Immature natural killer cell (primary cell): ENCODE results near the gene AEBP1. TPM values are rescaled to one million over a fixed set of nuclear protein-coding genes. Genes with fewer than 3 reads are reported as not detected.

Experiments used
- DNase-seq, 3 donors: peaks; one replicate each; pipeline ENCODE4 v3.0.0; 2022; ENCODE audit warnings: mixed read lengths in 1 of 3
- H3K27ac Mint-ChIP-seq, 6 donors: one replicate each; pipeline ENCODE4 v1.8.0; 2020; ENCODE audit warnings: mixed read lengths in 6 of 6, mild to moderate bottlenecking in 5 of 6, inconsistent platforms in 4 of 6, moderate library complexity in 3 of 6
- H3K27me3 Mint-ChIP-seq, 3 donors: one replicate each; pipeline ENCODE4 v1.8.0; 2020 to 2021; ENCODE audit warnings: low read depth in 3 of 3, mild to moderate bottlenecking in 3 of 3, mixed read lengths in 3 of 3, moderate library complexity in 3 of 3, inconsistent platforms in 1 of 3
- H3K36me3 Mint-ChIP-seq, 3 donors: one replicate each; pipeline ENCODE4 v1.8.0; 2020; ENCODE audit warnings: mixed read lengths in 3 of 3, inconsistent platforms in 2 of 3, mild to moderate bottlenecking in 2 of 3
- H3K4me1 Mint-ChIP-seq, 2 donors: one replicate each; pipeline ENCODE4 v1.8.0; 2020; ENCODE audit warnings: inconsistent platforms in 2 of 2, mild to moderate bottlenecking in 2 of 2, mixed read lengths in 2 of 2, moderate library complexity in 1 of 2
- H3K4me3 Mint-ChIP-seq, 5 donors: one replicate each; pipeline ENCODE4 v1.8.0; 2020; ENCODE audit warnings: mild to moderate bottlenecking in 5 of 5, mixed read lengths in 5 of 5, inconsistent platforms in 3 of 5, moderate library complexity in 3 of 5
- H3K9me3 Mint-ChIP-seq, 6 donors: one replicate each; pipeline ENCODE4 v1.8.0; 2020; ENCODE audit warnings: mild to moderate bottlenecking in 6 of 6, mixed read lengths in 6 of 6, inconsistent platforms in 4 of 6, moderate library complexity in 3 of 6
- polyA plus RNA-seq, 3 donors: library from polyadenylated mRNA; unstranded; fragments of 300-500 nt; fragmentation: Illumina TruSeq; gene quantifications; one replicate each; pipeline ENCODE4 v1.2.3, GENCODE V29; 2021

AEBP1 gene
- polyA plus RNA-seq, 3 donors from 2014 or later: 1.5 TPM; not detected in 1

DNA sequence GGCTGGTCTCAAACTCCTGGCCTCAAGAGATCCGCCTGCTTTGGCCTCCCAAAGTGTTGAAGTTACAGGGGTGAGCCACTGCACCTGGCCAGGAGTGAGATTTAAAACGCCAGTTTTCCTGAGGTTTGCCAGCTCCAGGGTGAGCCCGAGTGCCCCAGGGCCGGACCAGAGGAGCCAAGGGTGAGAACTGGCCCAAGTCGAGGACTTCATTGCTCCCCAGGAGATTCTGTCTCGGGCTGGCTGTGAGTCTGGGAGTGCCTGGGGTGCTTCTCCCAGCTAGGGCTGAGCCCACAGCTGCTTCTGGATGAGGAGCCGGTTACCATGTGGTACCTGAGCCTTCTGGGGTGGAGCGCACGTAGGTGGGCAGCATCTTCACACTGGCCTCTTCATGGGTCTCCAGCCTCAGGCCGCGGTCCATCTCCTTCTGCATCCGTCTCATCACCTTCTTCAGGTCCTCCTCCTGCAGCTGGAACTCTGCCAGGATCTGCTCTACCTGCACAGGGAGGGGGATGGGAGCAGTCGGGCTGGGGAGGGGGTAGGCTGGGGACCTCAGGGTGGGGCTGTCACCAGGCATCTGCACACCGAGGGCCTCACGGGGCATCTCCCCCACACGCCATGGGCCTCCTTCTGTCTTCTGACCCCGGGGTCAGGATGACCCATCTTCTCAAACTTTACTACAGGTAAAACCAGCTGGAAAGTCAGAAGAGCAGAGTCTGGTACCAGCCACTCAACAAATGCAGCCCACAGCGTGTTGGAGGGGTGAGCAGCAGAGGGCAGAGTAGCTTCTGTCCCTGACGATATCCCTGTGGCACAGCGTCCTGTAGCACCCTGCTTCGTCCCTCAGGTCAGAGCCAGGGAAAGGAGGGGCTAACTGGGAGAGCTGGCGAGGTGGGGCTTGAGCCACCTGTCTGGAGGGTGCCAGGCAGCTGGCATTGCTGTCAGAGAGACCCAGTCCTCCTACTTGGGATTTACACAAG is 49.1 kb downstream of the AEBP1 start:
- DNase-seq: no peak
- Mint-ChIP-seq H3K4me1 (no peaks in the 10 kb centered on the region), H3K36me3 (no peaks in the 10 kb centered on the region), H3K4me3 (no peak overlapping the region), H3K27me3 (peaks cover 0 to 2% (median 1%) of the 10 kb centered on the region in 3 donors), H3K9me3 (no peaks in the 10 kb centered on the region), H3K27ac (no peak overlapping the region)

DNA sequence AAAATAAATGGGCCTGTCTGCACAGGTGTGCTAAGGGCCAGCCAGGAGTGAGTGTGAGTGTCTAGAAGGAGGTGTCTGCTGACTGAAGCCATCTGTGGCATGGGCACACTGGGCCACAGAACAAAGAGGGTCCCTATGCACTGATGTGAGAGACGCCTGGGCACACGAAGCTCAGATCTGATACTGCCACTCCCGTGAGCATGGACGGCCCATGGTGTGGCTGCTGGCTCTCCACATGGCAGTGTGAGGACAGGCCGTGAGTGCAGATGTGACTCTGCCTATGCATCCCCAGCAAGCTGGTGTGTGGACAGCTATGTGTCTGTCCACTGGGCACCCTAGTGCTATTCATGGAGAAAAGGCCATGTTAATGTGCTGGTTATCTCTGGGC is 49.8 kb downstream of the AEBP1 start:
- Mint-ChIP-seq H3K4me1 (no peaks in the 10 kb centered on the region), H3K4me3 (no peak overlapping the region), H3K27me3 (peaks cover 0 to 2% (median under 1%) of the 10 kb centered on the region in 3 donors), H3K9me3 (no peaks in the 10 kb centered on the region), H3K27ac (no peak overlapping the region), H3K36me3 (no peaks in the 10 kb centered on the region)
- DNase-seq: no peak

DNA sequence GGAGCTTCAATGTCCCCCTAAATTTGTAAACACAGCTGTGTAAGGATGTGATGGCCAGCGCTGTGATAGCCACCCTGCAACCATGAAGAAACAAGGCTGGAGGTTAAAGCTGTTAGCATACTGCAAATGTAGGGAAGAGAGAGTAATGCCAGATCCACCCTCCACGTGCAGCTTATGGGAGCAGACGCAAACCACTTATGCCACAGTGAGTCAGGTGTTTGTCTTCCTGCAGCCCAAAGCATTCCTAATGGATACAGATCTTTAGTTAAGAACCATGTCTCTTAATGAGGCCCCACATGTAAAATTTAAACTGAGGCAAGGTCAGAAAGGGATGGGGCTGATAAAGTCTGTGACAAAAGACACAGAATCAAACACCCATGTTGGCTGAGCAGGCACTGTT is 50.6 kb downstream of the AEBP1 start:
- H3K27me3 Mint-ChIP-seq: peaks cover 0 to 2% (median 0%) of the 10 kb centered on the region in 3 donors
- DNase-seq: no peak
- no peaks in the 10 kb centered on the region for H3K9me3 Mint-ChIP-seq
- no peak overlapping the region for H3K27ac Mint-ChIP-seq
- H3K36me3 Mint-ChIP-seq: no peaks in the 10 kb centered on the region
- no peaks in the 10 kb centered on the region for H3K4me1 Mint-ChIP-seq
- no peak overlapping the region for H3K4me3 Mint-ChIP-seq

DNA sequence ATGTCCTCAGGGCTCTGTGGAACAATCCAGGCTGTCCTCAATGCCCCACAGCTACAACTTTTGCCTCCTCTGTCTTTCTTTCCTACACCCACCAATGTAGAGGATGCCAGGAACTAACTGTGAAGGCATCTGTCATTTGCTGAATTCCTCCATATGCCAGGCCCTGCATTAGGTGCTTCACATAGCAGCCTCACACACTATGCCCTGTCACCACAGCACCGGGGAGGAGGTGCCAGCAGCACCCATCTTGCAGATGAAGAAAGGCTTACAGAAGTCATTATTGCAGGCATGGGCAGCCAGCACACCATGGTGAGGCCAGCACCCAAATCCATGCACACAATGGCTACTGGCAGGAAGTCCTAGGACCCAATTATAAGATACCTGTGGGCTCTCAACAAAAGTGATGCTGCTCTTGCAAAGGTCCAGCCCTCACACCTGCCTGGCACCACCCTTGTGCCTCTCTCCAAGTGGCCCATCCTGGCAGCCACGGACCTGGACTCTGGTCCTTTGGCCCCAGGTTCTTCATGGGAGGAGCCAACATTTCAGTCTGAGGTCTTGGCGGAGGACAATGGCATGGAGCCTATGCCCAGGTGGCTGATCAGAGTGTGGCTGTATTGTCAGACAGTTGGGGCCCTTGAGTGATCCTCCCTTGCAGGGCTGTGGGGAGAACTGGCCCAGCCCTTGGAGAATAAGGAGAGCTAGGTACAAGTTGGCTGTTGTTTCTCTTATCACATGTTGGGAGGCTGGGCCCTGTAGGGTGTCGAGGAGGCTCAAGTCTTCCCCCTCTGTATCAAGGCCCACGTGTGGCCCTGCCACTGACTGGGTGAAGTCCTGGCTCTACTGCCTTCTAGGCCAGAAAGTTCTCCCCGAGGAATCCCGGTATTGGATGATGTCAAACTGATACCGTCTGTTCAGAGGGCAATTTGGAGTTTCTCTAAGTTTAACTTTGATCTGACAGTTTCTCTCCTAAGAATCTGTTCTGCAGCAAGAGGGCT is 51.3 kb downstream of the AEBP1 start:
- DNase-seq: no peak
- no peak overlapping the region for H3K4me3 Mint-ChIP-seq
- H3K4me1 Mint-ChIP-seq: no peaks in the 10 kb centered on the region
- no peaks in the 10 kb centered on the region for H3K9me3 Mint-ChIP-seq
- H3K27me3 Mint-ChIP-seq: peaks cover 0 to 2% (median 0%) of the 10 kb centered on the region in 3 donors
- no peaks in the 10 kb centered on the region for H3K36me3 Mint-ChIP-seq
- no peak overlapping the region for H3K27ac Mint-ChIP-seq

DNA sequence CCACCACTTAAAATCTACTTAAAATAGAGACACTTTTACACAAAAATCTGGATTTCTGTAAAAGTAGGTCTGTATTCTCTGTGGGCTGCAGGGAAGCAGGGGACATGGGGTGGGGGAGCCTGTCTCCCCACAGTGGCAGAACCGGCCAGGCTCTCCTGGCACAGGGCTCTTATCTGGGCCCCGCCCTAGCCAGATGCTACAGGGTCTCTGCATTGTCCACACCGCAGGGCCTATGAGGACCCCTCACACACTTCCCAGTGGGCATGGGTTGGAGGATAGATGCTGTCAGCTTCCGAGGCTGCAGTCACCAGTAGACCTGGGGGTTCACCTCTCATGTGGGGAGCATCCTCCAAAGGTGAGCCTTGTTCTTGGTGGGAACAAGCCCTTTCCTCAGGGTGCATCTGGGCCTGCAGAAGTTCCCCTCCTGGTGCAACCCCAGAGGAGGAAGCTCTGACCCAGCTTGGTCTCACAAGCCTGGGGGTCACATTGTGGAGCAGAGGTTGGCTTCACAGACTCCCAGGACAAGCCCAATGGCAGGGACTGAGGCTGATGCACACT is 52.4 kb downstream of the AEBP1 start:
- Mint-ChIP-seq H3K27me3 (no peaks in the 10 kb centered on the region), H3K36me3 (no peaks in the 10 kb centered on the region), H3K4me3 (no peak overlapping the region), H3K4me1 (no peaks in the 10 kb centered on the region), H3K9me3 (no peaks in the 10 kb centered on the region), H3K27ac (no peak overlapping the region)
- DNase-seq: no peak

DNA sequence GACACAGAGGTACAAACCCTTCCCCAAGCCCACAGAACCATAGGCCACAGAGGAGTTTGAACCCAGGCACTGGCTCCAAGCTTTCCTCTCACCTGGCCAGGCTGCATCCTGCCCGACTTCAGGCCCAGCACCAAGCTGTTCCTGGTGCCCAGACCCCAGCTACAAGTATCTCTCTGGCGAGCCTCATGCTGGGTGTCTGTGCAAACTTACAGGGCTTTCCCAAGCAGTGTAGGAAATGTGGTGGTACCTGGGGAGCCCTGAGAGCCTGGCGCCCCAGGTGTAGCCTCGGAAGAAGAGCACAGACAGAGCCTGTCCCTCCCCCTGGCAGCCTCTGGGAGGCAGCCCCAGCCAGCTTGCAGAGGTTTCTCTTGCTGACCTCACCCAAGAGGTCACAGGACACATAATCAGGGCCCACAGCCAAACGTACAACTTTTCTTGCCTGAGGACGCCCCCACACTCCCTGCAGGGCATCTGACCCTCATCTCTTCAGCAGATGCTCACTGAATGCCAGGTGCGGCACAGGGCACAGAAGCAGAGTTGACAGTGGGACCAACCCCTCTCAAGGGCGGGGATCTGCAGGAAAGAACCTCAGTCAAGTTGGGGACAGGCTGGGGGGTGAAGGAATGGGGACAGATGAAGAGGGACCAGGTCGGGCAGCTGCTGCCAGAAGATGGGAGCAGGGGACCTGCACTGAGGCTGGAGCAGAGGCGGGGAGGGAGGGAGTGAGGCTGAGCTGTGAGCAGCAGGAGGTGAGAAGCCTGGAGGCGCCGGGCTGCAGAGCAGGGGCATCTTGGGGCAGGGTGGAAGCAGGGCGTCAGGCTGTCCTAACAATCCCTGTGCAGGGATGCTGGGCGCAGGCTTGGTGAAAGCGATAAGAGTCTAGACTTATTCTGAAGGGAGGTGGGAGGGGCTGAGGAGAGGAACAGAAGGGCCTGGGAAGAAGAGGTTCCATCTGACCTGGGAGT is 53.3 kb downstream of the AEBP1 start:
- H3K4me3 Mint-ChIP-seq: no peak overlapping the region

DNA sequence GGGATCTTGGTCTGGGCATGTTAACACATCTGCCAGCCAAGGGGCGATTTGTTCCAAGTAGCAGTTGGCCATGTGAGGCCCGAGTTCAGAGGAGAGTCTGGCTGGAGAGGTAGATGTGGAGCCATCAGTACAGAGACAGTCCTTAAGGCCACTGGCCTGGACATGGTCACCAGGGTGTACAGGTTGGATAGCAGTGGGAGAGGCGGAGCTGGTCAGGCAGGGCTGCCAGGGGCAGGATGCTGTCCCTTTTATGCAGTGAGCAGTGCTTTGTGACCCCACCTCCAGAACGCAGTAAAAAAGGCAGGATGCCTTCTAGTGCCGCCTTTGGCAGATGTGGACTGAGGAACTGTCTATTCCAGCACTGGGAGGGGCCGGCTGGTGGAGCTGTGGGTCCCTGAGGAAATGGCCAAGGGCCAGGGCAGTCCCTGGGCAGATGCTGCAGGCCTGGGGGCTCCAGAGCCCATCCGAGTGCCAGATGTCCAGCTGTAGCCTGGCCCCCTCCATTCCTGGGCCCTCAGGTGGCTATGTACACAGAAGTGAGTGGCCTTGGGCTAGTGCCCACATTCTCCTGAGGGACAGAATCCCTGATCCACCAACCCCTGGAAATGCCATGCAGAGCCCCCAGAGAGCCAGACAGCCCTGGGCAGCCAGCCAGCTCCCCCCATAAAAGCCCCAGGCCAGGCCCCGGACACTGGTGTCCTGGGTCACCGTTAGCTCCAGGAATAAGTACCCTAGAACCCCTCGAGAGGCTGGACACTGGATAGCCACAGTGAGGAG is 54.1 kb downstream of the AEBP1 start:
- no peaks in the 10 kb centered on the region for H3K36me3 Mint-ChIP-seq
- peaks cover 0 to 4% (median 2%) of the 10 kb centered on the region in 3 donors for H3K27me3 Mint-ChIP-seq
- no peaks in the 10 kb centered on the region for H3K9me3 Mint-ChIP-seq

More for the DNA sequence above, 53.3 kb downstream of the AEBP1 start:
- Mint-ChIP-seq H3K36me3 (no peaks in the 10 kb centered on the region), H3K9me3 (no peaks in the 10 kb centered on the region), H3K27me3 (no peaks in the 10 kb centered on the region), H3K4me1 (no peaks in the 10 kb centered on the region), H3K27ac (no peak overlapping the region)
- DNase-seq: no peak

DNA sequence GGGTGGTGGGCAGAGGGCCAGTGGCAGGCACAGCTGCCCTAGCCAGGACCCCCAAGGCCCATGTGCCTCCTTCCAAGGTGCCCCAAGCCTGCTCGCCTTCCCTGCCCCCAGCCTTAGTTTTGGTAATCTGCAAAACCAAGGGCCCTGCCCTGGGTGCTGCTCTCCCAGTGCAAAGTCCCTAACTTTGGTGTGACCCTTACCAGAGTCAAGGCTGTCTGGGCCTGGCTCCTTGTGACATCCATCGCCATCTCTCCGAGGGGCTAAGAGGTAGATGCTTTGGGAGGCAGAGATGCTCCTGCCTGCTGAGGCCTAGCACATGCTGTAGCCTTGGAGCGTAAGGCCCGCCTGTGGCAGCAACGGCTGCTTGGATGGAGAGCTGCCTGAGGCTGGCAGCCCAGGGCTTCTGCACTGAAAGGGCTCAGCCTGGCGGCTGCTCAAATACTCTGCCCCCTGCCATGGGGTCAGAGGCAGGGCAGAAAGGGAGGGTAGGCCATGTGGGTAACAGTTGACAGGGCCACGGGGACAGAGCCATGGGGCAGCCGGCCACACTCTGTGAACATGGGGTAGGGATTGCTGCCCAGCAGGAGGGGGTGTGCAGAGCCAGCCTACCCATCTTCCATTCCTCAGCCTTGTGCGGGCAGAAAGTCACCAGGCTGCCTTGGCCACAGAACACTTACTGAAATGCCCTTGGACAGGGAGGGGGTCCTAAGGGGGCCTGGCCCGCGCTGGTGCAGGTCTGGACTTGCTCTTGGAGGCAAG is 54.9 kb downstream of the AEBP1 start:
- no peaks in the 10 kb centered on the region for H3K36me3 Mint-ChIP-seq
- H3K4me3 Mint-ChIP-seq: no peak overlapping the region
- H3K27me3 Mint-ChIP-seq: peaks cover 0 to 4% (median 2%) of the 10 kb centered on the region in 3 donors
- H3K9me3 Mint-ChIP-seq: no peaks in the 10 kb centered on the region
- no peaks in the 10 kb centered on the region for H3K4me1 Mint-ChIP-seq
- H3K27ac Mint-ChIP-seq: no peak overlapping the region
- DNase-seq: no peak

More for the DNA sequence above, 54.1 kb downstream of the AEBP1 start:
- no peak for DNase-seq
- H3K4me1 Mint-ChIP-seq: no peaks in the 10 kb centered on the region
- no peak overlapping the region for H3K27ac Mint-ChIP-seq
- no peak overlapping the region for H3K4me3 Mint-ChIP-seq

DNA sequence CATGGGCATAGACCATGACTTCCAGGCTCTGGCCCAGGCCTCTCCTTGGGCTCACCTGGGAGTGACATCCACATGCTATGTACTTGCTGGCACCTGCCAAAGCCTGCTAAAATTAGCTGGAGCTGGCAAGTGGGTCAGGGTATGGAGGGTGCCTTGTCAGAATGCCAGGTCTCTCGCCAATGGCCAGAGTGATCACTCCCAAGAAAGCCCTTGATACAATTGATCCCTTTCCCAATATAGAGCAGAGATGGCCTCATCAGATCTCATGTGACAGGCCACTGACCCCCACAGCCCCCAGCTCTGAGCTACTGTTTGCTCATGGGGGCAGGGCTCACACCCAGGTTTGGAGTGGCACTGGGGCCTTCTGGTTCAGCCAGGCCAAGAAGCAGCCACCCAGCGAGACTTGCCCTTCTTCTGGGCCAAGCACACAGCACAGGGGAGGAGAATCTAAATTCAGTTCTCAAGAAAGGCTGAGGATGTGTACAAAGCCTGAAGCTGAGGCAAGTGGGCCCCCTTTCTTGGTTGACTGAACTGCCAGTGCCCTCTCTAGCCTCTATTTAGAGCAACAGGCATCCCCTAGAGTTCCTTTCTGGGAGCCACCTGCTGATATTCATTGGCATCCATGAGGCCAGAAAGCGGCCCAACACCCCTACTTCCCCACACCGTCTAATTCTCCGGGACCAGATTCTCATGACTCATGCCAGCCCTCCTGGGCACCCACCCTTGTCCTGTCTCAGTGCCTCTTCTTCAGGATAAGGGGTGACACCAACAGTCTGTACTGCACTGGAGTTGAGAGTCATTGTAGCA is 55.9 kb downstream of the AEBP1 start:
- H3K4me3 Mint-ChIP-seq: no peak overlapping the region
- H3K4me1 Mint-ChIP-seq: no peaks in the 10 kb centered on the region
- DNase-seq: no peak
- H3K27ac Mint-ChIP-seq: no peak overlapping the region
- H3K27me3 Mint-ChIP-seq: peaks cover 0 to 6% (median 2%) of the 10 kb centered on the region in 3 donors
- H3K36me3 Mint-ChIP-seq: no peaks in the 10 kb centered on the region
- H3K9me3 Mint-ChIP-seq: no peaks in the 10 kb centered on the region

DNA sequence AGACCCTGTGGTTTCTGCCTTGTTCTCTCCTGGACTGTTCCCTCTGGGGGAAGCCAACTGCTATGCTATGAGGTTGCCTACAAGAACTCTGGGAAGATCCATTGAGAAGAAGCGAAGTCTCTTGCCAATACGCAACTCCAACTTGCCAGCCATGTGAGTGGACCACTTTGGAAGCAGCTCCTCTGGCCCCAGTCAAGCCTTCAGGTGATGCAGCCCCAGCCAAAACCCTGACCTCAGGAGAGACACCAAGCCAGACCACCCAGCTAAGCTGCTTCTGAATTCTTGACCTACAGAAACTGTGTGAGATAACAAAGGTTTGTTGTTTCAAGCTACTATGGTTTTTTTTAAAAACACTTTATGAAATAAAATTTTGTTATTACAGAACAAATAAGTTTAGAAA is 57.2 kb downstream of the AEBP1 start:
- Mint-ChIP-seq H3K36me3 (no peaks in the 10 kb centered on the region), H3K9me3 (no peaks in the 10 kb centered on the region), H3K4me3 (no peak overlapping the region), H3K4me1 (no peaks in the 10 kb centered on the region), H3K27me3 (peaks cover 0 to 6% (median 2%) of the 10 kb centered on the region in 3 donors), H3K27ac (no peak overlapping the region)
- no peak for DNase-seq

DNA sequence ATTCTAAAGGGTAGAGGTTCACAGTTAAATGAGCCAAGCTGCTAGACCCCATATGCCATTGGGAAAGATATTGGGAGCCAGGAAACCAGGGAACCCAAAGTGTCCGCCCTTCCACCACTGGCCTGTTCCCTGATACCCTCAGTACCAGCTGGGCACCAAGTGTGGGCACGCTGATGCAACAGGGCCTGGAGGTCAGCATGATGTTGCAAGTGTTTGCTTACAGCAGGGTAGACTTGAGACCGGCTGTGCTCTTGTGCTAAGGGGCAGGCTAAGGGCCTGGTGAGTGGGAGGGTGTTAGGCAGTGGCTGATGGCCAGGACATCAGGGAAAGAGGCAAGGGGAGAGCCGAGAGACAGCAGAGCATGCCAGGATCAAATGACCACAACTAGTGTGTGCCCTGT is 58.0 kb downstream of the AEBP1 start:
- no peaks in the 10 kb centered on the region for H3K4me1 Mint-ChIP-seq
- no peak for DNase-seq
- H3K27ac Mint-ChIP-seq: no peak overlapping the region

More for the DNA sequence above, 58.0 kb downstream of the AEBP1 start:
- H3K36me3 Mint-ChIP-seq: no peaks in the 10 kb centered on the region
- H3K9me3 Mint-ChIP-seq: no peaks in the 10 kb centered on the region
- H3K4me3 Mint-ChIP-seq: no peak overlapping the region
- peaks cover 0 to 6% (median 2%) of the 10 kb centered on the region in 3 donors for H3K27me3 Mint-ChIP-seq
